Fibroblast of skin of right quadriceps (primary cell): Measurements from ENCODE around the gene CRYBG3.
"Not testable (repeated sequence)": the region's sequence is repeated elsewhere in the genome, so short reads cannot be mapped to it uniquely, and the experiment has no call there.

ENCODE experiments used
- DNase-seq: peaks from one replicate; pipeline ENCODE4 v3.0.0-alpha.2; 2013

CRYBG3 gene

GRCh38 chr3:97901313-97902248 lies 79.8 kb downstream of the CRYBG3 start:
- DNase-seq: no peak

- DNase-seq: not testable (repeated sequence)
Observed at GRCh38 chr3:97909830-97910229, 88.0 kb downstream of the CRYBG3 start.

- not testable (repeated sequence) for DNase-seq
Observed at GRCh38 chr3:97910236-97910831, 88.5 kb downstream of the CRYBG3 start.

GRCh38 chr3:97910931-97911351 lies 89.1 kb downstream of the CRYBG3 start:
- DNase-seq: no peak

- no peak for DNase-seq
Observed at GRCh38 chr3:97911459-97911858, 89.6 kb downstream of the CRYBG3 start.

- peak; percentile 19 for DNase-seq
Observed at GRCh38 chr3:97914388-97914787, 92.6 kb downstream of the CRYBG3 start.

GRCh38 chr3:97916576-97916975 lies 94.8 kb downstream of the CRYBG3 start:
- DNase-seq: no peak

- DNase-seq: peak; percentile 42
Observed at GRCh38 chr3:97917813-97918536, 96.2 kb downstream of the CRYBG3 start.

- peak; percentile 36 for DNase-seq
Observed at GRCh38 chr3:97927704-97928103, 105.9 kb downstream of the CRYBG3 start.

GRCh38 chr3:97928986-97929385 lies 107.2 kb downstream of the CRYBG3 start:
- no peak for DNase-seq

GRCh38 chr3:97930018-97930417 lies 108.2 kb downstream of the CRYBG3 start:
- DNase-seq: no peak

GRCh38 chr3:97931218-97931617 lies 109.4 kb downstream of the CRYBG3 start:
- no peak for DNase-seq

- no peak for DNase-seq
Observed at GRCh38 chr3:97932387-97932801, 110.6 kb downstream of the CRYBG3 start.

GRCh38 chr3:97934980-97935695 lies 113.3 kb downstream of the CRYBG3 start:
- DNase-seq: no peak

- no peak for DNase-seq
Observed at GRCh38 chr3:97935842-97936241, 114.0 kb downstream of the CRYBG3 start.

GRCh38 chr3:97937205-97937604 lies 115.4 kb downstream of the CRYBG3 start:
- DNase-seq: no peak

GRCh38 chr3:97938444-97938843 lies 116.6 kb downstream of the CRYBG3 start:
- no peak for DNase-seq

GRCh38 chr3:97939401-97939800 lies 117.6 kb downstream of the CRYBG3 start:
- DNase-seq: no peak

- DNase-seq: no peak
Observed at GRCh38 chr3:97940034-97940433, 118.2 kb downstream of the CRYBG3 start.

GRCh38 chr3:97942801-97943546 lies 121.2 kb downstream of the CRYBG3 start:
- DNase-seq: no peak

GRCh38 chr3:97948351-97949109 lies 126.7 kb downstream of the CRYBG3 start:
- DNase-seq: no peak
